SH-SY5Y (cell line): ENCODE data around the gene MS4A4A.

Experiments used
- GATA2 ChIP-seq: IDR thresholded peaks from 2 replicates; pipeline ENCODE4 v1.6.1; 2011; ENCODE audit warnings: mild to moderate bottlenecking, low read depth, low read length
- GATA3 ChIP-seq: IDR thresholded peaks from 2 replicates; pipeline ENCODE4 v1.6.1; 2011; ENCODE audit warnings: low read depth, mild to moderate bottlenecking, low read length, moderate library complexity

DNA sequence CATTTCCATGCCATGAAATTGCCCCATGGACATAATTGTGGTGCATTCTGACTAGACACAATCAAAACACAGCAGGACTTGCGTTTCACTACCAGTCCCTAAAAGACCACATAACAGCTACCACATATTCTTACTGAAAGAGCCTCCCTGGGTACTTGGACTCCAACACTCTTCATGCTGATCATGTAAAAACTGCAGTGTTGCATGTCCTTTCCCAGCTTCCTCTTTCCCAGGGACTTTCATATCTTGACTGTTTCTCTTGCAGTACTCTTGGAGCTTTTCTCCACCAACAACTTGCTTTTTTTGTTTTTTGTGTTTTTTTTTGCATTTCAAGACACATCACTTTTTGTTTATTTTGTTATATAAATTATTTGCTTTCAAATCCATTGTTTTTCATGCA is 69.5 kb downstream of the MS4A4A start:
- TF ChIP-seq GATA2 (no peak), GATA3 (no peak)
